Uterus (tissue), 2 donors: ENCODE data around the gene ADARB2.

Experiments
- POLR2A ChIP-seq, 2 donors: fragments of 450-650 bp; IDR thresholded peaks; one replicate each; pipeline ENCODE4 v1.6.1; 2016; ENCODE audit warnings: antibody characterized with exemption in 2 of 2, mild to moderate bottlenecking in 1 of 2, moderate library complexity in 1 of 2
- TF ChIP-seq, protein P1 (sequence below), 4 experiments: fragments of 200-600 bp in 2 of 4; fragments of 450-650 bp in 2 of 4; sonication (generic) in 2 of 4; IDR thresholded peaks; one replicate each; pipeline ENCODE4 v1.5.1; 2016 to 2019; ENCODE audit warnings: antibody characterized with exemption in 4 of 4, mild to moderate bottlenecking in 2 of 4, moderate library complexity in 1 of 4

DNA sequence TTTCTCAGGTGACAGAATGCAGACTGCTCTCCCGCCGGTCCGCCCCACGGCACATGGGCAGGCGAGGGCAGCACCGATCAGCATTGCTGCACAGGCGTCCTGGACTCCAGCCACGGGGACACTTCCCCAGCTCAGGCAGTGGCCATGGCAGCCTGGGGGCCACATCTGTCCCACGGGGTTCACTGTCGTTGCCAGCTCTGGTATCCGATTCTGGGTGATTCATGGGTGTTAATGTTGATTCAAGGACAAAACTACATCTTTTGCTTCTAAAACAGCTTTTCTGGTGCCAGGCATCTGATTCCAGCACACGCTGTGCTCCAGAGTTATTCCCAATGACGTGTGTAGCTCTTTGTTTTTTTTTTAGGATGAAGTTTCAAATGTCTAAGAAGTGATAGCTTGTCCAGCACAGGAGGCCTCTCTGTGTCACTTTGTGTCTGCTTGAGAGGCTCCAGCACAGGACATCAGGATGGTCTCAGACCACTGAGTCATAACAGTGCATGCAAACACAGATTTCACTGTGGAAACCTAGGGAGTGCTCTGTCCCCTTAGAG lies 463.1 kb downstream of the ADARB2 start:
- TF ChIP-seq, protein P1, sequence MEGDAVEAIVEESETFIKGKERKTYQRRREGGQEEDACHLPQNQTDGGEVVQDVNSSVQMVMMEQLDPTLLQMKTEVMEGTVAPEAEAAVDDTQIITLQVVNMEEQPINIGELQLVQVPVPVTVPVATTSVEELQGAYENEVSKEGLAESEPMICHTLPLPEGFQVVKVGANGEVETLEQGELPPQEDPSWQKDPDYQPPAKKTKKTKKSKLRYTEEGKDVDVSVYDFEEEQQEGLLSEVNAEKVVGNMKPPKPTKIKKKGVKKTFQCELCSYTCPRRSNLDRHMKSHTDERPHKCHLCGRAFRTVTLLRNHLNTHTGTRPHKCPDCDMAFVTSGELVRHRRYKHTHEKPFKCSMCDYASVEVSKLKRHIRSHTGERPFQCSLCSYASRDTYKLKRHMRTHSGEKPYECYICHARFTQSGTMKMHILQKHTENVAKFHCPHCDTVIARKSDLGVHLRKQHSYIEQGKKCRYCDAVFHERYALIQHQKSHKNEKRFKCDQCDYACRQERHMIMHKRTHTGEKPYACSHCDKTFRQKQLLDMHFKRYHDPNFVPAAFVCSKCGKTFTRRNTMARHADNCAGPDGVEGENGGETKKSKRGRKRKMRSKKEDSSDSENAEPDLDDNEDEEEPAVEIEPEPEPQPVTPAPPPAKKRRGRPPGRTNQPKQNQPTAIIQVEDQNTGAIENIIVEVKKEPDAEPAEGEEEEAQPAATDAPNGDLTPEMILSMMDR (IDR thresholded peaks at IDR 0.05), result no peak
- no peak for TF ChIP-seq POLR2A (IDR thresholded peaks at IDR 0.05)
